GM23338 (cell line): ENCODE data around the gene C1QTNF2.

Experiments used
- CTCF ChIP-seq, 2 experiments: fragments of 200-600 bp in 1 of 2; sonication (generic) in 1 of 2; conservative IDR thresholded peaks; 2 replicates each; pipeline versions ENCODE4 v1.5.1 to v1.6.1; 2016 to 2017; ENCODE audit warnings: antibody characterized with exemption in 2 of 2, low read depth in 2 of 2, mild to moderate bottlenecking in 2 of 2, moderate library complexity in 1 of 2
- POLR2AphosphoS5 ChIP-seq: IDR thresholded peaks from 2 replicates; pipeline ENCODE4 v1.6.1; 2016; ENCODE audit warnings: antibody characterized with exemption, low read depth
- ZNF462 ChIP-seq: fragments of 250-450 bp; sonication (Bioruptor Pico); IDR thresholded peaks from 2 replicates; pipeline ENCODE4 v1.5.0; 2020; ENCODE audit warnings: mild to moderate bottlenecking, moderate library complexity

- TF ChIP-seq CTCF (conservative IDR thresholded peaks at IDR 0.05; ENCODE audit: low read depth in 2 of 2) (no peak), POLR2AphosphoS5 (no peak), ZNF462 (CRISPR knock-in tag) (no peak)
Observed at GRCh38 chr5:160384681-160385080, 14.3 kb upstream of the C1QTNF2 start.
